Thyroid gland (tissue), 4 donors: ENCODE results near the gene COMMD2. TPM values are rescaled to one million over a fixed set of nuclear protein-coding genes. Genes with fewer than 3 reads are reported as not detected.

Source experiments
- DNase-seq, 2 donors: peaks; one replicate each; pipeline ENCODE4 v3.0.0-alpha.2; 2019
- H3K27ac ChIP-seq, 3 donors: fragments of 200-600 bp; sonication (generic); 1 replicate in 2 of 3; 2 replicates in 1 of 3; pipeline ENCODE4 v1.5.1; 2016 to 2019; ENCODE audit warnings: mild to moderate bottlenecking in 1 of 3, moderate library complexity in 1 of 3
- H3K27me3 ChIP-seq: fragments of 200-600 bp; sonication (generic); one replicate; pipeline ENCODE4 v1.5.1; 2019
- H3K36me3 ChIP-seq, 2 donors: fragments of 200-600 bp; sonication (generic); one replicate each; pipeline ENCODE4 v1.5.1; 2016 to 2019
- H3K4me1 ChIP-seq, 2 donors: fragments of 200-600 bp; sonication (generic); one replicate each; pipeline ENCODE4 v1.5.1; 2017 to 2019
- H3K4me3 ChIP-seq, 3 donors: fragments of 200-600 bp; sonication (generic); replicated peaks in 1 of 3; 1 replicate in 2 of 3; 2 replicates in 1 of 3; pipeline ENCODE4 v1.5.1; 2016; ENCODE audit warnings: mild to moderate bottlenecking in 1 of 3
- H3K9me3 ChIP-seq: fragments of 200-600 bp; sonication (generic); one replicate; pipeline ENCODE4 v1.5.1; 2017
- CTCF ChIP-seq, 6 experiments: fragments of 200-600 bp in 3 of 6; fragments of 450-650 bp in 3 of 6; sonication (generic) in 3 of 6; IDR thresholded peaks; one replicate each; pipeline ENCODE4 v1.5.1; 2016 to 2019; ENCODE audit warnings: antibody characterized with exemption in 6 of 6, mild to moderate bottlenecking in 2 of 6, inconsistent platforms in 1 of 6, moderate library complexity in 1 of 6
- POLR2A ChIP-seq, 2 donors: fragments of 450-650 bp; IDR thresholded peaks; one replicate each; pipeline ENCODE4 v1.6.1; 2017; ENCODE audit warnings: antibody characterized with exemption in 2 of 2, mild to moderate bottlenecking in 2 of 2, moderate library complexity in 1 of 2
- WGBS, 2 donors: methylation state at CpG; one replicate each; pipeline ENCODE4 v1.1.5; 2017; 5-methylcytosine and 5-hydroxymethylcytosine counted together
- intact Hi-C: fragments of 100-400 bp; cut with DNase I; formaldehyde crosslinking; loops from one replicate; pipeline ENCODE4 v1.15.1; 2023
- total RNA-seq, 4 donors: library from RNA; depleted of rRNA; stranded (reverse); fragments of >200 nt; gene quantifications; one replicate each; pipeline ENCODE4 v1.2.3, GENCODE V29; 2016

COMMD2 gene
- total RNA-seq, 4 donors from 2014 or later: 36.4 to 56.5 (median 45.6) TPM

GRCh38 chr3:149771652-149772271 lies 19.5 kb upstream of the COMMD2 start:
- H3K9me3 ChIP-seq: no peaks in the 10 kb centered on the region
- no peaks in the 10 kb centered on the region for H3K36me3 ChIP-seq
- no peak for TF ChIP-seq POLR2A (IDR thresholded peaks at IDR 0.05)
- TF ChIP-seq CTCF (IDR thresholded peaks at IDR 0.05): peak; percentile 56 to 74 (median 68)
- H3K4me1 ChIP-seq: no peaks in the 10 kb centered on the region
- H3K27me3 ChIP-seq: no peaks in the 10 kb centered on the region
- intact Hi-C loops: loop anchor here (5.0 kb wide), 1 partner anchor 279 kb away; no protein-coding TSS in a partner anchor
- no peak overlapping the region for H3K4me3 ChIP-seq
- H3K27ac ChIP-seq: no peak overlapping the region
- 49 to 51% methylated on average over 8 of the region's 8 CpGs for WGBS, 2 donors
- peak; percentile 40 to 49 for DNase-seq

- 87 to 90% methylated on average over 2 of the region's 2 CpGs for WGBS, 2 donors
- Histone ChIP-seq H3K27ac (no peak overlapping the region), H3K36me3 (no peaks in the 10 kb centered on the region), H3K4me3 (no peak overlapping the region), H3K9me3 (no peaks in the 10 kb centered on the region), H3K27me3 (no peaks in the 10 kb centered on the region), H3K4me1 (no peaks in the 10 kb centered on the region)
- intact Hi-C loops: loop anchor here (5.0 kb wide), 1 partner anchor 278 kb away; no protein-coding TSS in a partner anchor
- no peak for DNase-seq
- TF ChIP-seq CTCF (IDR thresholded peaks at IDR 0.05) (no peak), POLR2A (IDR thresholded peaks at IDR 0.05) (no peak)
Measured at GRCh38 chr3:149770246-149770645, 18.0 kb upstream of the COMMD2 start.

- intact Hi-C loops: no loop called here
- no peak for TF ChIP-seq CTCF (IDR thresholded peaks at IDR 0.05)
- TF ChIP-seq POLR2A (IDR thresholded peaks at IDR 0.05): no peak
Measured at GRCh38 chr3:149768704-149769103, 16.4 kb upstream of the COMMD2 start.

GRCh38 chr3:149767720-149768119 lies 15.4 kb upstream of the COMMD2 start:
- no peak overlapping the region for H3K4me3 ChIP-seq
- H3K36me3 ChIP-seq: no peaks in the 10 kb centered on the region
- H3K27ac ChIP-seq: no peak overlapping the region
- DNase-seq: no peak
- no peaks in the 10 kb centered on the region for H3K27me3 ChIP-seq
- no peaks in the 10 kb centered on the region for H3K9me3 ChIP-seq
- WGBS, 2 donors: 88 to 95% methylated on average over 6 of the region's 6 CpGs
- intact Hi-C loops: no loop called here
- H3K4me1 ChIP-seq: no peaks in the 10 kb centered on the region
- no peak for TF ChIP-seq POLR2A (IDR thresholded peaks at IDR 0.05)
- TF ChIP-seq CTCF (IDR thresholded peaks at IDR 0.05): no peak

More at GRCh38 chr3:149768704-149769103, 16.4 kb upstream of the COMMD2 start:
- H3K9me3 ChIP-seq: no peaks in the 10 kb centered on the region
- 90 to 93% methylated on average over 6 of the region's 6 CpGs for WGBS, 2 donors
- no peaks in the 10 kb centered on the region for H3K4me1 ChIP-seq
- H3K36me3 ChIP-seq: no peaks in the 10 kb centered on the region
- H3K4me3 ChIP-seq: no peak overlapping the region
- H3K27ac ChIP-seq: no peak overlapping the region
- no peaks in the 10 kb centered on the region for H3K27me3 ChIP-seq
- no peak for DNase-seq

GRCh38 chr3:149765762-149766334 lies 13.6 kb upstream of the COMMD2 start:
- peak in 5 of 6 experiments; percentile 26 to 63 (median 50) for TF ChIP-seq CTCF (IDR thresholded peaks at IDR 0.05)
- TF ChIP-seq POLR2A (IDR thresholded peaks at IDR 0.05): no peak
- Histone ChIP-seq H3K9me3 (no peaks in the 10 kb centered on the region), H3K27ac (no peak overlapping the region), H3K27me3 (no peaks in the 10 kb centered on the region), H3K36me3 (no peaks in the 10 kb centered on the region), H3K4me1 (no peaks in the 10 kb centered on the region), H3K4me3 (no peak overlapping the region)
- intact Hi-C loops: no loop called here
- no peak for DNase-seq
- WGBS, 2 donors: 58 to 63% methylated on average over 2 of the region's 2 CpGs
